ENCODE data around the gene IFNA17.
"Not testable (repeated sequence)": the region's sequence is repeated elsewhere in the genome, so short reads cannot be mapped to it uniquely, and the experiment has no call there.

IFNA17 gene

GRCh38 chr9:21210311-21210710, 17.7 kb downstream of the IFNA17 start:
- no peak for DNase-seq

GRCh38 chr9:21207043-21207442, 21.0 kb downstream of the IFNA17 start, which contains the start of gene IFNA10:
Gene IFNA10 (minus strand): TSS chr9:21207143. CDS start chr9:21207097, 46 bp downstream.
- not testable (repeated sequence) for DNase-seq

GRCh38 chr9:21205204-21205603, 22.8 kb downstream of the IFNA17 start:
- no peak for DNase-seq

GRCh38 chr9:21202105-21202504, 25.9 kb downstream of the IFNA17 start, which contains the start of gene IFNA7:
Gene IFNA7 (minus strand): TSS chr9:21202205. CDS start chr9:21202165, 40 bp downstream.
- DNase-seq: not testable (repeated sequence)

GRCh38 chr9:21194867-21195776, 32.9 kb downstream of the IFNA17 start:
- peak in 1 of 2 experiments; percentile 13 for DNase-seq

GRCh38 chr9:21187487-21187886, 40.5 kb downstream of the IFNA17 start, which contains the start of gene IFNA4:
Gene IFNA4 (minus strand): TSS chr9:21187587. CDS start chr9:21187531, 56 bp downstream.
- DNase-seq: not testable (repeated sequence)

- DNase-seq: not testable (repeated sequence)
Observed at GRCh38 chr9:21182810-21183736, 44.9 kb downstream of the IFNA17 start.
